Liver (tissue), 9 donors: ENCODE measurements around the gene PANK1. TPM values are rescaled to one million over a fixed set of nuclear protein-coding genes. Genes with fewer than 3 reads are reported as not detected.
A peak's percentile ranks its signal among the peaks of the same experiment; 100 is the strongest.

Source experiments
- DNase-seq: peaks from one replicate; pipeline ENCODE4 v3.0.0-alpha.2; 2017; ENCODE audit warnings: low spot score
- H3K27ac ChIP-seq, 2 donors: one replicate each; pipeline ENCODE4 v1.7.0; 2013; ENCODE audit warnings: inconsistent platforms in 2 of 2, low read length in 2 of 2, control low read depth in 1 of 2, low read depth in 1 of 2, mild to moderate bottlenecking in 1 of 2
- H3K27me3 ChIP-seq, 4 donors: one replicate each; pipeline versions ENCODE4 v1.6.1 to v1.7.0; 2013; ENCODE audit warnings: low read length in 3 of 4, inconsistent platforms in 1 of 4, mild to moderate bottlenecking in 1 of 4, moderate library complexity in 1 of 4; ENCODE audit not compliant: control insufficient read depth in 4 of 4, insufficient read depth in 4 of 4
- H3K36me3 ChIP-seq, 4 donors: one replicate each; pipeline versions ENCODE4 v1.6.1 to v1.7.0; 2013; ENCODE audit warnings: low read length in 3 of 4, mild to moderate bottlenecking in 3 of 4, low read depth in 1 of 4, moderate library complexity in 1 of 4; ENCODE audit not compliant: control insufficient read depth in 4 of 4, insufficient read depth in 3 of 4
- H3K4me1 ChIP-seq, 4 donors: one replicate each; pipeline versions ENCODE4 v1.6.1 to v1.7.0; 2013; ENCODE audit warnings: low read length in 3 of 4, mild to moderate bottlenecking in 3 of 4, moderate library complexity in 1 of 4; ENCODE audit not compliant: control insufficient read depth in 4 of 4, insufficient read depth in 4 of 4
- H3K4me3 ChIP-seq, 3 donors: one replicate each; pipeline versions ENCODE4 v1.6.1 to v1.7.0; 2013; ENCODE audit warnings: low read length in 3 of 3, control low read depth in 1 of 3, low read depth in 1 of 3, mild to moderate bottlenecking in 1 of 3
- H3K9ac ChIP-seq, 2 donors: one replicate each; pipeline ENCODE4 v1.7.0; 2013; ENCODE audit warnings: low read length in 2 of 2, mild to moderate bottlenecking in 2 of 2, moderate library complexity in 2 of 2, control low read depth in 1 of 2, low read depth in 1 of 2
- H3K9me3 ChIP-seq, 4 donors: one replicate each; pipeline versions ENCODE4 v1.6.1 to v1.7.0; 2013; ENCODE audit warnings: low read length in 3 of 4; ENCODE audit not compliant: control insufficient read depth in 4 of 4
- ATF3 ChIP-seq: IDR thresholded peaks from 2 replicates; pipeline ENCODE4 v1.6.1; 2016; ENCODE audit warnings: antibody characterized with exemption
- EGR1 ChIP-seq, 2 donors: IDR thresholded peaks; 2 replicates each; pipeline ENCODE4 v1.6.1; 2016 to 2018; ENCODE audit warnings: antibody characterized with exemption in 2 of 2, low read depth in 2 of 2
- FOXA1 ChIP-seq: IDR thresholded peaks from 2 replicates; pipeline ENCODE4 v1.6.1; 2016; ENCODE audit warnings: antibody characterized with exemption
- FOXA2 ChIP-seq: IDR thresholded peaks from 2 replicates; pipeline ENCODE4 v1.6.1; 2016; ENCODE audit warnings: antibody characterized with exemption
- HNF4A ChIP-seq, 2 donors: conservative IDR thresholded peaks; 2 replicates each; pipeline ENCODE4 v1.6.1; 2016; ENCODE audit warnings: antibody characterized with exemption in 2 of 2, mild to moderate bottlenecking in 2 of 2
- JUND ChIP-seq, 2 donors: IDR thresholded peaks; 2 replicates each; pipeline ENCODE4 v1.6.1; 2016; ENCODE audit warnings: antibody characterized with exemption in 2 of 2
- MAX ChIP-seq: IDR thresholded peaks from 2 replicates; pipeline ENCODE4 v1.6.1; 2016; ENCODE audit warnings: antibody characterized with exemption
- NR2F2 ChIP-seq: IDR thresholded peaks from 2 replicates; pipeline ENCODE4 v1.6.1; 2016; ENCODE audit warnings: antibody characterized with exemption
- RAD21 ChIP-seq, 2 donors: IDR thresholded peaks; 2 replicates each; pipeline ENCODE4 v1.6.1; 2016; ENCODE audit warnings: antibody characterized with exemption in 2 of 2, mild to moderate bottlenecking in 2 of 2
- RXRA ChIP-seq, 2 donors: IDR thresholded peaks; 2 replicates each; pipeline ENCODE4 v1.6.1; 2017 to 2018; ENCODE audit warnings: antibody characterized with exemption in 2 of 2, mild to moderate bottlenecking in 1 of 2
- SP1 ChIP-seq: IDR thresholded peaks from 2 replicates; pipeline ENCODE4 v1.6.1; 2018; ENCODE audit warnings: antibody characterized with exemption, mild to moderate bottlenecking
- TAF1 ChIP-seq: conservative IDR thresholded peaks from 2 replicates; pipeline ENCODE4 v1.6.1; 2016; ENCODE audit warnings: antibody characterized with exemption, mild to moderate bottlenecking
- YY1 ChIP-seq: IDR thresholded peaks from 2 replicates; pipeline ENCODE4 v1.6.1; 2016; ENCODE audit warnings: antibody characterized with exemption, mild to moderate bottlenecking
- WGBS: extraction: QIAGEN DNeasy Blood & Tissue Kit; methylation state at CpG from one replicate; pipeline ENCODE4 v1.1.7; 2013; 5-methylcytosine and 5-hydroxymethylcytosine counted together
- polyA plus RNA-seq, 2 donors: library from polyadenylated mRNA; stranded (reverse) in 1 of 2; unstranded in 1 of 2; fragments of 200-250 nt in 1 of 2; fragments of >200 nt in 1 of 2; fragmentation: Nextera tagmentation in 1 of 2; extraction: Ambion mirVana in 1 of 2; gene quantifications; one replicate each; pipeline versions ENCODE4 v1.2.1 to v1.2.3, GENCODE V29; 2013 to 2015
- total RNA-seq, 2 donors: library from RNA; depleted of rRNA; stranded (reverse); fragments of >200 nt; gene quantifications; one replicate each; pipeline ENCODE4 v1.2.3, GENCODE V29; 2014
- TF ChIP-seq, protein P1 (sequence below): IDR thresholded peaks from 2 replicates; pipeline ENCODE4 v1.6.1; 2016; ENCODE audit warnings: antibody characterized with exemption
- TF ChIP-seq, protein P2 (sequence below): fragments of 150-350 bp; IDR thresholded peaks from 2 replicates; pipeline ENCODE4 v1.5.1; 2017; ENCODE audit warnings: improper control_type of control experiment, low read depth, low read length; ENCODE audit not compliant: missing input control
- donor health status: healthy.
- donor health status: healthy.
- donor health status: healthy.
- donor health status: healthy.
- donor health status: healthy.

Gene PANK1
- total and polyA plus RNA-seq, 4 donors, result 30.0 to 105 (median 44.7) TPM

GRCh38 chr10:89600041-89600440, 45.0 kb downstream of the PANK1 start:
- no peaks in the 10 kb centered on the region for H3K9me3 ChIP-seq
- H3K9ac ChIP-seq, result no peak overlapping the region
- H3K36me3 ChIP-seq, result peaks cover 0 to 12% (median 1%) of the 10 kb centered on the region in 4 donors
- H3K27me3 ChIP-seq, result no peaks in the 10 kb centered on the region
- no peak overlapping the region for H3K4me3 ChIP-seq
- H3K27ac ChIP-seq, result no peak overlapping the region
- TF ChIP-seq, protein P1, sequence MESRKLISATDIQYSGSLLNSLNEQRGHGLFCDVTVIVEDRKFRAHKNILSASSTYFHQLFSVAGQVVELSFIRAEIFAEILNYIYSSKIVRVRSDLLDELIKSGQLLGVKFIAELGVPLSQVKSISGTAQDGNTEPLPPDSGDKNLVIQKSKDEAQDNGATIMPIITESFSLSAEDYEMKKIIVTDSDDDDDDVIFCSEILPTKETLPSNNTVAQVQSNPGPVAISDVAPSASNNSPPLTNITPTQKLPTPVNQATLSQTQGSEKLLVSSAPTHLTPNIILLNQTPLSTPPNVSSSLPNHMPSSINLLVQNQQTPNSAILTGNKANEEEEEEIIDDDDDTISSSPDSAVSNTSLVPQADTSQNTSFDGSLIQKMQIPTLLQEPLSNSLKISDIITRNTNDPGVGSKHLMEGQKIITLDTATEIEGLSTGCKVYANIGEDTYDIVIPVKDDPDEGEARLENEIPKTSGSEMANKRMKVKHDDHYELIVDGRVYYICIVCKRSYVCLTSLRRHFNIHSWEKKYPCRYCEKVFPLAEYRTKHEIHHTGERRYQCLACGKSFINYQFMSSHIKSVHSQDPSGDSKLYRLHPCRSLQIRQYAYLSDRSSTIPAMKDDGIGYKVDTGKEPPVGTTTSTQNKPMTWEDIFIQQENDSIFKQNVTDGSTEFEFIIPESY, result no peak
- no peak for TF ChIP-seq SP1
- TF ChIP-seq HNF4A (conservative IDR thresholded peaks at IDR 0.05), result peak in 1 of 2 donors; percentile 5
- TF ChIP-seq RXRA (IDR thresholded peaks at IDR 0.05), result peak in 1 of 2 donors; percentile 6
- 43% methylated on average over 3 of the region's 3 CpGs for WGBS
- DNase-seq, result no peak
- peaks cover 5 to 47% (median 32%) of the 10 kb centered on the region in 4 donors for H3K4me1 ChIP-seq

- 97% methylated on average over 10 of the region's 10 CpGs for WGBS
- Histone ChIP-seq H3K27ac (no peak overlapping the region), H3K4me3 (no peak overlapping the region)
These were observed 52.0 kb downstream of the PANK1 start for GRCh38 chr10:89593043-89593442.

DNA sequence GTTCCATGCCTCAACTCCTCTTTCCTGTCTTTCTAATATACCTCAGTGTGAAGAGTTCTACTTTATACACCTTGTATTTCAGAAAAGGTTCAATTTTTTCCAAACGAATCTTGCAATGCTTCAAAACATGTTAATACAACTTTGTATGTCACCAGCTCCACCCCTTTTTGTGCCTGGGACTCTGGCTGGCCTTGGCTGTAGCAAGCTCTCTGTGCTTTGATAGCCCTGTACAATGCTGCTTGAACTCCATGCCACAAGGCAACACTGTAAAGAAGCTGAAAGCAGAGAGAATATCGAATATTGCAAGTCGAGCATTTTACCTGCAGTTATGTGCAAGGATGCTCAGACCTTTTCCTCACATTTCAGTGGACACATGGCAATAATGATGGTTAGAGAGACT, 52.5 kb downstream of the PANK1 start:
- H3K27me3 ChIP-seq, result no peaks in the 10 kb centered on the region
- H3K9me3 ChIP-seq, result no peaks in the 10 kb centered on the region
- DNase-seq, result no peak
- H3K4me1 ChIP-seq, result peaks cover 0 to 39% (median 21%) of the 10 kb centered on the region in 4 donors
- H3K27ac ChIP-seq, result peak overlapping the region; percentile 85 to 86
- H3K4me3 ChIP-seq, result no peak overlapping the region
- H3K9ac ChIP-seq, result no peak overlapping the region
- H3K36me3 ChIP-seq, result peaks cover 0 to 15% (median 5%) of the 10 kb centered on the region in 4 donors
- WGBS, result 78% methylated on average over 3 of the region's 3 CpGs
- TF ChIP-seq JUND (IDR thresholded peaks at IDR 0.05) (no peak), FOXA1 (no peak), RAD21 (IDR thresholded peaks at IDR 0.05) (no peak), TAF1 (no peak), FOXA2 (no peak), YY1 (no peak), ATF3 (no peak), EGR1 (IDR thresholded peaks at IDR 0.05; ENCODE audit: low read depth in 2 of 2) (no peak), MAX (no peak), HNF4A (conservative IDR thresholded peaks at IDR 0.05) (no peak), NR2F2 (no peak)
- TF ChIP-seq, protein P1, result no peak
- TF ChIP-seq, protein P2, sequence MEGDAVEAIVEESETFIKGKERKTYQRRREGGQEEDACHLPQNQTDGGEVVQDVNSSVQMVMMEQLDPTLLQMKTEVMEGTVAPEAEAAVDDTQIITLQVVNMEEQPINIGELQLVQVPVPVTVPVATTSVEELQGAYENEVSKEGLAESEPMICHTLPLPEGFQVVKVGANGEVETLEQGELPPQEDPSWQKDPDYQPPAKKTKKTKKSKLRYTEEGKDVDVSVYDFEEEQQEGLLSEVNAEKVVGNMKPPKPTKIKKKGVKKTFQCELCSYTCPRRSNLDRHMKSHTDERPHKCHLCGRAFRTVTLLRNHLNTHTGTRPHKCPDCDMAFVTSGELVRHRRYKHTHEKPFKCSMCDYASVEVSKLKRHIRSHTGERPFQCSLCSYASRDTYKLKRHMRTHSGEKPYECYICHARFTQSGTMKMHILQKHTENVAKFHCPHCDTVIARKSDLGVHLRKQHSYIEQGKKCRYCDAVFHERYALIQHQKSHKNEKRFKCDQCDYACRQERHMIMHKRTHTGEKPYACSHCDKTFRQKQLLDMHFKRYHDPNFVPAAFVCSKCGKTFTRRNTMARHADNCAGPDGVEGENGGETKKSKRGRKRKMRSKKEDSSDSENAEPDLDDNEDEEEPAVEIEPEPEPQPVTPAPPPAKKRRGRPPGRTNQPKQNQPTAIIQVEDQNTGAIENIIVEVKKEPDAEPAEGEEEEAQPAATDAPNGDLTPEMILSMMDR, result no peak

More at GRCh38 chr10:89593043-89593442, 52.0 kb downstream of the PANK1 start:
- Histone ChIP-seq H3K4me1 (peaks cover 0 to 39% (median 21%) of the 10 kb centered on the region in 4 donors), H3K9me3 (no peaks in the 10 kb centered on the region), H3K9ac (no peak overlapping the region), H3K27me3 (no peaks in the 10 kb centered on the region), H3K36me3 (peaks cover 0 to 17% (median 3%) of the 10 kb centered on the region in 4 donors)
- TF ChIP-seq, protein P1, result no peak
- no peak for TF ChIP-seq NR2F2
- TF ChIP-seq MAX, result no peak
- TF ChIP-seq ATF3, result no peak
- no peak for TF ChIP-seq TAF1
- no peak for DNase-seq
